ENCODE results near the gene CTNNBL1.

DNA sequence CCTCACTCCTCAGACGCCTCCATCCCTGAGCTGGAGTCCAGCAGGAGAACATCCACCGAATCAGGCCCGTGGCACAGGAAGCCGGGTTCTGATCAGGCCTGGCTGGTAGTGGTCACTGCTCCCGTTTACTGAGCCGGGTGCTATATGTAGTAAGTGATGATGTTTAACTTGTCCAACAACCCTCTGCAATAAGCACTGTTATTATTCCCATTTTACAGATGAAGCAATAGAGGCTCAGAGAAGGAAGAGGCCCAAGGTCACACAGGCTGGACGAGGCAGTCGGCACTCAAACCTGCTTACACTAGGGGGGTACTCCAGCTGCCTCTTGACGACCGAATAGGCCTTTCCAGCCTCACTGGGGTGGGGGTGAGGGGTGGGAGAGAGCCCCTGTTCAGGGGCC, 194.8 kb downstream of the CTNNBL1 start:
- TF ChIP-seq, protein P1, sequence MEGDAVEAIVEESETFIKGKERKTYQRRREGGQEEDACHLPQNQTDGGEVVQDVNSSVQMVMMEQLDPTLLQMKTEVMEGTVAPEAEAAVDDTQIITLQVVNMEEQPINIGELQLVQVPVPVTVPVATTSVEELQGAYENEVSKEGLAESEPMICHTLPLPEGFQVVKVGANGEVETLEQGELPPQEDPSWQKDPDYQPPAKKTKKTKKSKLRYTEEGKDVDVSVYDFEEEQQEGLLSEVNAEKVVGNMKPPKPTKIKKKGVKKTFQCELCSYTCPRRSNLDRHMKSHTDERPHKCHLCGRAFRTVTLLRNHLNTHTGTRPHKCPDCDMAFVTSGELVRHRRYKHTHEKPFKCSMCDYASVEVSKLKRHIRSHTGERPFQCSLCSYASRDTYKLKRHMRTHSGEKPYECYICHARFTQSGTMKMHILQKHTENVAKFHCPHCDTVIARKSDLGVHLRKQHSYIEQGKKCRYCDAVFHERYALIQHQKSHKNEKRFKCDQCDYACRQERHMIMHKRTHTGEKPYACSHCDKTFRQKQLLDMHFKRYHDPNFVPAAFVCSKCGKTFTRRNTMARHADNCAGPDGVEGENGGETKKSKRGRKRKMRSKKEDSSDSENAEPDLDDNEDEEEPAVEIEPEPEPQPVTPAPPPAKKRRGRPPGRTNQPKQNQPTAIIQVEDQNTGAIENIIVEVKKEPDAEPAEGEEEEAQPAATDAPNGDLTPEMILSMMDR (IDR thresholded peaks at IDR 0.05; ENCODE audit: insufficient read depth, low read length) = no peak
- TF ChIP-seq SPI1 (IDR thresholded peaks at IDR 0.05; ENCODE audit: borderline replicate concordance, low read depth) (no peak), GABPA (IDR thresholded peaks at IDR 0.05; ENCODE audit: low read depth) (no peak)
- TF ChIP-seq, protein P2, sequence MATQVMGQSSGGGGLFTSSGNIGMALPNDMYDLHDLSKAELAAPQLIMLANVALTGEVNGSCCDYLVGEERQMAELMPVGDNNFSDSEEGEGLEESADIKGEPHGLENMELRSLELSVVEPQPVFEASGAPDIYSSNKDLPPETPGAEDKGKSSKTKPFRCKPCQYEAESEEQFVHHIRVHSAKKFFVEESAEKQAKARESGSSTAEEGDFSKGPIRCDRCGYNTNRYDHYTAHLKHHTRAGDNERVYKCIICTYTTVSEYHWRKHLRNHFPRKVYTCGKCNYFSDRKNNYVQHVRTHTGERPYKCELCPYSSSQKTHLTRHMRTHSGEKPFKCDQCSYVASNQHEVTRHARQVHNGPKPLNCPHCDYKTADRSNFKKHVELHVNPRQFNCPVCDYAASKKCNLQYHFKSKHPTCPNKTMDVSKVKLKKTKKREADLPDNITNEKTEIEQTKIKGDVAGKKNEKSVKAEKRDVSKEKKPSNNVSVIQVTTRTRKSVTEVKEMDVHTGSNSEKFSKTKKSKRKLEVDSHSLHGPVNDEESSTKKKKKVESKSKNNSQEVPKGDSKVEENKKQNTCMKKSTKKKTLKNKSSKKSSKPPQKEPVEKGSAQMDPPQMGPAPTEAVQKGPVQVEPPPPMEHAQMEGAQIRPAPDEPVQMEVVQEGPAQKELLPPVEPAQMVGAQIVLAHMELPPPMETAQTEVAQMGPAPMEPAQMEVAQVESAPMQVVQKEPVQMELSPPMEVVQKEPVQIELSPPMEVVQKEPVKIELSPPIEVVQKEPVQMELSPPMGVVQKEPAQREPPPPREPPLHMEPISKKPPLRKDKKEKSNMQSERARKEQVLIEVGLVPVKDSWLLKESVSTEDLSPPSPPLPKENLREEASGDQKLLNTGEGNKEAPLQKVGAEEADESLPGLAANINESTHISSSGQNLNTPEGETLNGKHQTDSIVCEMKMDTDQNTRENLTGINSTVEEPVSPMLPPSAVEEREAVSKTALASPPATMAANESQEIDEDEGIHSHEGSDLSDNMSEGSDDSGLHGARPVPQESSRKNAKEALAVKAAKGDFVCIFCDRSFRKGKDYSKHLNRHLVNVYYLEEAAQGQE (IDR thresholded peaks at IDR 0.05; ENCODE audit: insufficient replicate concordance, low read depth) = no peak
